MCF 10A (cell line): ENCODE results near the gene PIM2. TPM values are rescaled to one million over a fixed set of nuclear protein-coding genes. Genes with fewer than 3 reads are reported as not detected.
A peak's percentile ranks its signal among the peaks of the same experiment; 100 is the strongest.

ENCODE experiments used
- BruUV-seq: library from RNA; stranded (reverse); fragments of 400-500 nt; replicated peaks from 2 replicates; lab custom pipeline; 2021; lab: Mats Ljungman, UMichigan
- CTCF ChIA-PET: fragments of 300-600 bp; sonication (Branson Sonifier 250); formaldehyde crosslinking; extraction: SDS; loops from one replicate; lab custom pipeline; 2021; ENCODE audit warnings: antibody characterized with exemption, inconsistent platforms; lab: Yijun Ruan, JAX
- POLR2A ChIA-PET: fragments of 300-600, 350-650 bp; sonication (Branson Sonifier 250); formaldehyde crosslinking; extraction: SDS; loops from one replicate; lab custom pipeline; 2020; ENCODE audit warnings: antibody characterized with exemption, inconsistent platforms; lab: Yijun Ruan, JAX
- DNase-seq: peaks from one replicate; pipeline ENCODE4 v3.0.0-alpha.2; 2018; ENCODE audit not compliant: unreplicated experiment
- H3K27ac Mint-ChIP-seq: one replicate; pipeline ENCODE4 v1.8.0; 2022; ENCODE audit warnings: mild to moderate bottlenecking, low read depth, mixed read lengths; ENCODE audit not compliant: unreplicated experiment
- H3K27me3 Mint-ChIP-seq: one replicate; pipeline ENCODE4 v1.8.0; 2022; ENCODE audit warnings: mixed read lengths; ENCODE audit not compliant: insufficient read depth, unreplicated experiment
- H3K36me3 Mint-ChIP-seq: one replicate; pipeline ENCODE4 v1.8.0; 2022; ENCODE audit warnings: mild to moderate bottlenecking, moderate library complexity, mixed read lengths; ENCODE audit not compliant: insufficient read depth, unreplicated experiment
- H3K4me1 Mint-ChIP-seq: one replicate; pipeline ENCODE4 v1.8.0; 2022; ENCODE audit warnings: mixed read lengths; ENCODE audit not compliant: insufficient read depth, unreplicated experiment
- H3K4me3 Mint-ChIP-seq: one replicate; pipeline ENCODE4 v1.8.0; 2022; ENCODE audit warnings: mild to moderate bottlenecking, moderate library complexity, mixed read lengths; ENCODE audit not compliant: unreplicated experiment
- H3K9me3 Mint-ChIP-seq: one replicate; pipeline ENCODE4 v1.8.0; 2022; ENCODE audit warnings: mixed read lengths; ENCODE audit not compliant: unreplicated experiment
- intact Hi-C: fragments of 100-400 bp; cut with micrococcal nuclease; formaldehyde crosslinking; loops from 2 replicates; pipeline ENCODE4 v1.14.1; 2022
- total RNA-seq: library from RNA; stranded (reverse); gene quantifications from 2 replicates; pipeline ENCODE4 v1.2.3, GENCODE V29; 2022
- TF ChIP-seq, protein P1 (sequence below): fragments of 200-600 bp; IDR thresholded peaks from one replicate; pipeline ENCODE4 v1.8.0; 2022; ENCODE audit warnings: antibody characterized with exemption, mild to moderate bottlenecking; ENCODE audit not compliant: unreplicated experiment

Gene PIM2
- total RNA-seq, 1 experiment from 2014 or later, result 9.2 TPM

DNA sequence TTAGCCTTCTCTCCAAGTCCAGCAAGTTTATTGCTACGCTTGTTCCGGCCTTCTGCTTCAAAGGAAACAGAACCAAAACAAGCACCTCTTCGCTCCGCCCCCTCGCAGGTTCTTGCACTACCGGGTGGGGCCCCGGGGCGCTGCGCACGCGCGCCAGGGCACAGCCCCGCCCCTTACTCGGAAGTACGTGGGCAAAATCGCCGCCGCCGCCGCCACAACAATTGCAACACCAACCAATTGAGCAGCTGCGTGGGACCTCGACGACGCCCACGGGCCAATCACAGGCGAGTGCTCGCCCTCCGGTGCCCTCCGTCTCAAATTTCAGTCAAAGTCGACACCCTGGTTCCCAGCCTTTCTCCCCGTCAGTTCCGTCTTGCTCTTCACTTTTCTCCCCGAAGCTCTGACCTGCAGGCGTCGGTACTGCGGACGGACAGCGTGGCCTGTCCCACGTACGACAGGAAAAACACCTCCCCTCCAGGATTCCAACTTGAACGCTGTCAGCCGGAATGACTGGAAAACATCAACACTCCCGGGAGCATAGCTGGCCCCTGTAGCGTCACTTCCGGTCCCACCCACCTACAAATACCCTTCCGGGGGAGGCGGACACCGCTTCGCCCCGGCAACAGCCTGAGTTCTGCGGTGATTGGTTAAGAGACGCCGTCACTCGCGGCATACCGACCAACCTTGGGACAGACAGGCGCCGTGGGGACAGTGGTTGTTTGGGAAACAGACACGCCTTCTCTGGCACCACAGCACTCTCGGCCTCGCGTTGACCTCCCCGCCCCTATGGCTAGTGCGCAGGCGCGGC, 39.2 kb upstream of the PIM2 start:
- DNase-seq, result peak; percentile 94
- Mint-ChIP-seq H3K4me3 (peak overlapping the region; percentile 94), H3K27me3 (no peaks in the 10 kb centered on the region), H3K9me3 (no peaks in the 10 kb centered on the region), H3K27ac (peak overlapping the region; percentile 100), H3K4me1 (peaks cover 5% of the 10 kb centered on the region), H3K36me3 (peaks cover 7% of the 10 kb centered on the region)
- ChIA-PET CTCF (interaction anchor here (0.9 to 2.1 kb wide), 4 partner anchors 11 to 85 kb away, joined by 3 to 15 read pairs (median 4); partner anchors contain the start of gene TFE3), POLR2A (interaction anchor here (0.5 to 4.3 kb wide), 27 partner anchors 9 to 384 kb away, joined by 3 to 57 read pairs (median 4); partner anchors contain the start of genes GPKOW, GRIPAP1, HDAC6 and KCND1)
- intact Hi-C loops, result loop anchor here (1.0 to 2.0 kb wide), 2 partner anchors 39 to 83 kb away; partner anchors contain the start of gene PIM2
- TSS peak; percentile 57 for BruUV-seq
- TF ChIP-seq, protein P1, sequence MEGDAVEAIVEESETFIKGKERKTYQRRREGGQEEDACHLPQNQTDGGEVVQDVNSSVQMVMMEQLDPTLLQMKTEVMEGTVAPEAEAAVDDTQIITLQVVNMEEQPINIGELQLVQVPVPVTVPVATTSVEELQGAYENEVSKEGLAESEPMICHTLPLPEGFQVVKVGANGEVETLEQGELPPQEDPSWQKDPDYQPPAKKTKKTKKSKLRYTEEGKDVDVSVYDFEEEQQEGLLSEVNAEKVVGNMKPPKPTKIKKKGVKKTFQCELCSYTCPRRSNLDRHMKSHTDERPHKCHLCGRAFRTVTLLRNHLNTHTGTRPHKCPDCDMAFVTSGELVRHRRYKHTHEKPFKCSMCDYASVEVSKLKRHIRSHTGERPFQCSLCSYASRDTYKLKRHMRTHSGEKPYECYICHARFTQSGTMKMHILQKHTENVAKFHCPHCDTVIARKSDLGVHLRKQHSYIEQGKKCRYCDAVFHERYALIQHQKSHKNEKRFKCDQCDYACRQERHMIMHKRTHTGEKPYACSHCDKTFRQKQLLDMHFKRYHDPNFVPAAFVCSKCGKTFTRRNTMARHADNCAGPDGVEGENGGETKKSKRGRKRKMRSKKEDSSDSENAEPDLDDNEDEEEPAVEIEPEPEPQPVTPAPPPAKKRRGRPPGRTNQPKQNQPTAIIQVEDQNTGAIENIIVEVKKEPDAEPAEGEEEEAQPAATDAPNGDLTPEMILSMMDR, result no peak

DNA sequence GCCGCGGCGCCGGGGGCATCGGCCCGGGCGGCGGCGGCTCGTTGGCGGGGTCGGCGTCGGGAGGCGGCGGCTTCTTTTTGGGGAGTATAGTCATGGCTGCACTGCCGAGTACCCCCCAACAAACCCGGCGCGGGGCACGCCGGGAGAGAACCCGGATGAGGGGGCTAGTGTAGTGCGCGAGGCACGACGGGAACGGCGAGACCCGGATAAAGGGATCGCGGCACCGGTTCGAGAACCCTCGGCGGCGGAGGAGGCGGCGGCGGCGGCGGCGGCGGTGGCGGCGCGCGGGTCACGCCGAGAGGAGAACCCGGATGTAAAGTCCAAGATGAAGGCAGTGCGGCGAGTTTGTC, 38.6 kb upstream of the PIM2 start, which contains the start of gene OTUD5:
TSS of gene OTUD5 (minus strand) at position 131 of the 350 bp plus-strand sequence. CDS start at position 94, 37 bp downstream.
- CTCF ChIA-PET, result interaction anchor here (1.4 to 2.1 kb wide), 3 partner anchors 11 to 86 kb away, joined by 3 to 15 read pairs (median 5); partner anchors contain the start of gene TFE3
- no peaks in the 10 kb centered on the region for H3K27me3 Mint-ChIP-seq

DNA sequence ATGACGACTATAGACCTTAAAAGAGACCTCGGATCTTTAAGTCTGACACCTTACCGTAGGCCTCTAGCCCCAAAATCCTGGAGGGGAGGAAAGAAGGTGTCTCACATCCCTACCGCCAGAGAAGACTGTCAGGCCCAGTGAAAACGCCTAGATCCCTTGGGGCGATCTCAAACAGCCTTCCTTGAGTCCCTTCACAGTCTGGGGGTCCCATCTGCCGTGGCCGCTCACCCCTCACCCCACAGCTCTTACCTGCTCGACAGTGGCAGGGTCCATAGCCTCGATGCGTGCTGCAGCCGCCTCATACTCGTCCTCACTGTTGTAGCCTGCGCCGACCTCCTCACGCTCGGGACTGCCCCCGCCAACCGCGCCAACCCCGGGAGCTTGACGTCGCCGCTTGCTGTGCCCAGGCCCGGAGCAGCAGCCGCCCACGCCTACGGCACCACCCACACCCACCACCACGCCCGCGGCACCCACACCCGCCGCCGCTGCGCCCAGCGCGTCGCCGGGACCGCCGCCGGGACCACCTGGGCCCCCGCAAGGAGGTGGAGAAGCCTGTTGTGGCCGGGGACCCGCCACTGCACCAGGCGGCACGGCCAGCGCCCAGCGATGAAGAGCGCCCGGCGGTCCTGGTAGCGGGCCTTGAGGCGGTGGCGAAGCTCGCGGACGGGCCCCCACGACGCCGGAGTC, 38.0 kb upstream of the PIM2 start:
- TF ChIP-seq, protein P1, result no peak
- Mint-ChIP-seq H3K4me3 (peak overlapping the region; percentile 94), H3K27ac (peak overlapping the region; percentile 76), H3K27me3 (no peaks in the 10 kb centered on the region), H3K9me3 (no peaks in the 10 kb centered on the region), H3K36me3 (peaks cover 7% of the 10 kb centered on the region), H3K4me1 (peaks cover 5% of the 10 kb centered on the region)
- no TSS peak for BruUV-seq
- intact Hi-C loops, result no loop called here
- ChIA-PET POLR2A (interaction anchor here (0.6 to 4.3 kb wide), 9 partner anchors 11 to 116 kb away, joined by 3 to 57 read pairs (median 4); partner anchors contain the start of genes PQBP1, SLC35A2, TFE3 and TIMM17B), CTCF (interaction anchor here (0.6 to 2.5 kb wide), 4 partner anchors 11 to 84 kb away, joined by 3 to 15 read pairs (median 3); no protein-coding TSS in a partner anchor)
- DNase-seq, result no peak

More for the DNA sequence above, 38.6 kb upstream of the PIM2 start, which contains the start of gene OTUD5:
- DNase-seq, result no peak
- POLR2A ChIA-PET, result interaction anchor here (0.6 to 4.3 kb wide), 16 partner anchors 9 to 261 kb away, joined by 3 to 57 read pairs (median 4); partner anchors contain the start of genes GRIPAP1, HDAC6, PQBP1 and SLC35A2
- peak within 1 kb of the TSS; percentile 94 for H3K4me3 Mint-ChIP-seq
- H3K27ac Mint-ChIP-seq, result peak within 1 kb of the TSS; percentile 100
- TF ChIP-seq, protein P1, result no peak
- peaks cover 7% of the 10 kb centered on the region for H3K36me3 Mint-ChIP-seq
- H3K4me1 Mint-ChIP-seq, result peaks cover 5% of the 10 kb centered on the region
- intact Hi-C loops, result no loop called here
- BruUV-seq, result no TSS peak
- no peaks in the 10 kb centered on the region for H3K9me3 Mint-ChIP-seq
